Fibroblast of lung (primary cell): ENCODE measurements around the gene HABP2.

Source experiments
- CTCF ChIP-seq, 2 donors: IDR thresholded peaks in 1 of 2; conservative IDR thresholded peaks in 1 of 2; 1 replicate in 1 of 2; 2 replicates in 1 of 2; pipeline ENCODE4 v1.5.1; 2011 to 2012; ENCODE audit warnings: low read length in 2 of 2, control low read depth in 1 of 2, inconsistent platforms in 1 of 2, low read depth in 1 of 2, mild to moderate bottlenecking in 1 of 2
- EZH2 ChIP-seq: IDR thresholded peaks from 2 replicates; pipeline ENCODE4 v1.5.1; 2012; ENCODE audit warnings: low read length, control low read depth, mild to moderate bottlenecking; ENCODE audit errors: missing control alignments

- TF ChIP-seq CTCF (conservative IDR thresholded peaks at IDR 0.05 in 1 of 2, IDR thresholded peaks at IDR 0.05 in 1 of 2; ENCODE audit: low read depth in 1 of 2, low read length in 2 of 2) (no peak), EZH2 (no peak)
Measured at GRCh38 chr10:113613977-113614690, 61.3 kb downstream of the HABP2 start.
